ENCODE data around the gene ARL13A.
"Not testable (repeated sequence)": the region's sequence is repeated elsewhere in the genome, so short reads cannot be mapped to it uniquely, and the experiment has no call there.

Gene ARL13A

DNA sequence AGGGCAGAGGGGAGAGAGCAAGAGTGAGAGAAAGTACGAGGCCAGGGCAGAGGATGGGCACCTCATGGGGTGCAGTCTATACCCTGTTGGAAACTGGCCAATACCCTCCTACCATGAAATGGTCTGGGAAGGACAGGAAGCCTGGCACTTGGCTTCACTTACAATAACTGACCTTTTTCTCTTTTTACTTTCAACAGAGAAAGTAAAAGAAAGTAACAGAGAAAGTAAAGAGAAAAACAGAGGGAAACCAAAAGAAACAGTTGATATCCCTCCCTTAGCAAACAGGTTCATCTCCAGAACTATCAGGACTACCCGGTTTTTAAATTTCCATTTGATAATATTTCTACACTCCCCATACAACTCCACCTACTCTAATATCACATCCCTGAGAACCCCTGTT lies 20.6 kb downstream of the ARL13A start:
- no peak for DNase-seq (ENCODE audit: low read depth)

DNA sequence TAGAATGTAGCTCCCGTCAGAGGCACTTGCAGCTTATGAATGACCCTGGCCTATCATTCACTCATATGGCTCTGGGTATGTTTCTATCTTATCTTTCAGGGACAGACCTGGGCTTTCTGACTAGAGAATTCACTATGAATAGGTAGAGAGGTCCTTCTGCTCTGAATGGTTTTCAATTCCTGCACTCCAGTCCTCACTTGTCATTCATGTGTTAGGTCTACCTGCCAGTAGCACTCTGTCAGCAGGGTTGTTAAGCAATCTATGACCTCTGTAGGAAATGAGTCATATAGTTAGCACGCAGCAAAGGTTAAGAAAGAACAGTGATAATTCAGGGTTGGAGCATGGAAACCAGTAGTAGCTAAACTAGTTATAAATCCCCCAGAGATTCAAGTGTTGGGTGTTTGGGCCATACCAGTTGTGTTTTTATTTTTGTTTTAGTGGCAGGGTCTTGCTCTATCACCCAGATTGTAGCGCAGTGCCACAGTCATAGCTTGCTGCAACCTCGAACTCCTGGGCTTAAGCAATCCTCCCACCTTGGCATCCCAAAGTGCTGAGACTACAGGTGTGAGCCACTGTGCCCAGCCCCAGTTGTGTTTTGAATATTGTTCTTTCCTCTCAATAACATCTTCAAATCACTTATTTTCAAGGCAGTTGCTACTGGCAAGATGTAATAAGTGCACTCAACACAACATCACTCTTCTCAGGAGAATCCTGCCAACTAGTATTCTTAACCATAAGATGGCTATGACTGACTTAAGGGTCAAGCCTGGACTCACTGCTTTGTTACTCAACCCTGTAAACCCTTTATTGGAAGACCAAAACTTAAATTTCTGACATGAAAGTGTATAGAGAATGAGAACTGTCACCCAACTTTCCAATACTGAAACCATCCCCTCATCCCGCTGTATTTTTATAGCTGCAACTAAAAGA lies 25.1 kb downstream of the ARL13A start:
- no peak for DNase-seq (ENCODE audit: low read depth)

DNA sequence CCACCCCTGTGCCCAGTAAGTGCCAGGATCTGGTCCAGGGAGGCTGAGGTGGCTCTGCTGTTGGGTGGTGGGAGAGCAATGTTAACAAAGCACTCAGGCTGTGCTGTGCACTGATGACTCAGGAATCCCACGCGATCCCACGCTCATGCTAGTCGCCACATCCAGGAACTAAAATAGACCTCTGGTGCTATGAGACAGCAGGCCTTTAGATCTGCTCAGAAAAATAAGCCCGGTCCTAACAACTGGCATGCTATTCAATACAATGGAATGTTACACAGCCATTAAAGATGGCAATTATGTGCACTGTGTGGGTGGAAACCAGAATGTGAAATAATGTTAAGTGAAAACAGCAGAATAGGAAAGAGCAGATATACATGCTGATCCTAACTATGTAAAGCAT lies 26.0 kb downstream of the ARL13A start:
- no peak for DNase-seq (ENCODE audit: low read depth)

DNA sequence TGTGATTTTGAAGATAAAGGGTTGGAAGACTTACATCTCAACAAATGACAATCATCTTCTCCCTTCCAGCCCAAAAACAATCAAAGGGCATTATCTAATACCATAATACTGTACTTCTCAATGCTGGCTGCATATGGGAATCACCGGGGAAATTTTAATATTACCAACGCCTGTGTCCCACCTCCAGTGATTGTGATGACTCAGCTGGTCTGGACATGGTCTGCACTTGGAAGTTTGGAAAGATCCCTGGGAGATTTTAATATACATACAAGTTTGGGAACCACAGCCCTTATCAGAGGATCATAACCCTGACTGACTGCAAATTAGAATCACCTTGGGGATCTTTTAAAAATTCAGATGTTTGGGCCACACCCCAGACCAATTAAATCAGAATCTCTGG lies 29.9 kb downstream of the ARL13A start:
- no peak for DNase-seq (ENCODE audit: low read depth)

DNA sequence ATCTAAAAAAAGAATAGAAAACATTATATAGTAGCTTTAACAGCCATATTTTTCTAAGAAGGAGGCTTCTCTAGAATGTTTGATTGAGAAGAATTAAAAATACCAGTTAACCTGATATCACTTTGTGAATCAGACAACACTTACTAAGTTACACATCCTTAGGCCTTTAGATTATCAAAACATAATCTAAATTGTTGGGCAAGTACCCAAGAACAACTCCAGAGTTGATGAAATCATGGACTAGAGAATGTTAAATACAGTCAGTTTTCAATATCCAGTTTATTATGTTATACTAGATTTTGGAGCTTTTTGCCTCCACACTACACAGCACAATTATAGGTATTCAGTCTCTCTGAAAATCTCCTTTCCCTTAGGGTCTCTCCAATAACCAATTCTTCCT lies 39.6 kb downstream of the ARL13A start:
- DNase-seq (ENCODE audit: low read depth): no peak

DNA sequence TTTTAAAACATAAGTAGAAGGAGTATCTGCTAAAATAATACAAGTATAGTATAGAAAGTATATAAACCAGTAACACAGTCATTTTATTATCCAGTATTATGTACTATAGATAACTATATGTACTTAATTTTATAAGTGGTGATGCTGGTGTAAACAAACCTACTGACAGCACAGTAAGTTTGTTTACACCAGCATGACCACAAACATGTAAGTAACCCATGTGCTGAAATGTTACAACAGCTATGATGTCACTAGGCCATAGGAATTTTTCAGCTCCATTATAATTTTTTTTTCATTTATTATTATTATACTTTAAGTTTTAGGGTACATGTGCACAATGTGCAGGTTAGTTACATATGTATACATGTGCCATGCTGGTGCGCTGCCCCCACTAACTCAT lies 42.5 kb downstream of the ARL13A start:
- DNase-seq (ENCODE audit: low read depth): not testable (repeated sequence)

DNA sequence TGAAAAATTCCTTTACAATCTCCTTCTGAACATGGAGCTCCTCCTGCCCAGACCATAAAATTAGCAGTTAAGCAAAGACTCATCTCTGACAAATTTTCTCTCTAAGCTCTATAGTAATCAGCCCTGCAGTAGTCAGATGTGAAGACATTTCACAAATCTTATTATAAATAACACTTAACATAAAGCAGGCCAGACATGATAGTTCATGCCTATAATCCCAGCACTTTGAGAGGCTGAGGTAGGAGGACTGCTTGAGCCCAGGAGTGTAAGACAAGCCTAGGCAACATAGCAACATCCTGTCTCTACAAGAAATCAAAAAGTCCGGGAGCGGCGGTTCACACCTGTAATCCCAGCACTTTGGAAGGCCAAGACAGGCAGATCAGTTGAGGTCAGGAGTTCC lies 52.5 kb downstream of the ARL13A start:
- no peak for DNase-seq (ENCODE audit: low read depth)

DNA sequence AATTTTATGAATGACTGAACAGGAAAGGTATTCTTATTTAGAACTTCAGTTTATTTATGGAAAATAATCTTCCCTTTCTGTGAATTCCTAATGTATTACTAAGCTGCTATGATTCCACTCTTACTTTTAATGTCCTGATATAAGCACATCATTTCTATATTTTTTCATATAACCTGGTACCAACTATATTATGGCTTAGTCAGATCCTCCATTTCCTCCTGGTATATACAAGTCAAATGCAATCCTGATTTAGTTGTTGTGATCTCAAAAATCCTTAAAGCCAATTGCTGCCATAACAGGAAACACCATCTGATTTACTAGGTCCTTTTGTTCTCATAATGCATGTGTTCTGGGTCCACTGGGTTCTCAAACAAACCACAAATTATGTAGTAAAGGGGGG lies 55.6 kb downstream of the ARL13A start:
- no peak for DNase-seq (ENCODE audit: low read depth)

DNA sequence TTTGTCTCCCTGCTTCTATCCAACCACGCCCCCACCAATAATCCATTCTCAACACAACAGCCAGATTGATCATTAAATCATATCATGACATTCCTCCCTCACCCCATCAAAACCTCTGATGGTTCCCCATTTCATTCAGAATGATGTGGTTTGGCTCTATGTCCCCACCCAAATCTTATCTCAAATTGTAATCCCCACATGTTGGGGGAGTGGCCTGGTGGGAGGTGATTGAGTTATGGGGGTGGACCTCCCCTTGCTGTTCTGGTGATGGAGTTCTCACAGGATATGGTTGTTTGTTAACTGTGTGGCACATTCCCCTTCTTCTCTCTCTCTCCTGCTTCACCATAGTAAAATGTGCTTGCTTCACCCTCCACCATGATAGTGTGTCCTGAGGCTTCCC lies 59.1 kb downstream of the ARL13A start:
- DNase-seq (ENCODE audit: low read depth): no peak

DNA sequence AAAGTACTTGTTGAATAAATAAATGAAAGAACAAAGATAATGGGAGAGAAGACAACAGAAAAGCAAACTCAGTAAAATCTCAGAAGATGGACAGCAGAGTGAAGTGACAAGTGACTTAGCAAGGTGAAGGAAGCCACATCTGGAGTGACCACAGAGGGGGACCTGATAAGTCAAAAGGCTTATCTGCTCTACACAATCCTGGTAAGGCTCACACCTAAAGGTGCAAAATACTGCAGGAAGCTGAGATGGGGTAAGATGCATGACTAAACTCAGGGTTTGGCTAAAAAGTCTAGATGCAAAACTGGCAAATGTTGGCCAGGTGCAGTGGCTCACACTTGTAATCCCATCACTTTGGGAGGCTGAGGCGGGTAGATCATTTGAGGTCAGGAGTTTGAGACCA lies 60.2 kb downstream of the ARL13A start:
- DNase-seq (ENCODE audit: low read depth): no peak

DNA sequence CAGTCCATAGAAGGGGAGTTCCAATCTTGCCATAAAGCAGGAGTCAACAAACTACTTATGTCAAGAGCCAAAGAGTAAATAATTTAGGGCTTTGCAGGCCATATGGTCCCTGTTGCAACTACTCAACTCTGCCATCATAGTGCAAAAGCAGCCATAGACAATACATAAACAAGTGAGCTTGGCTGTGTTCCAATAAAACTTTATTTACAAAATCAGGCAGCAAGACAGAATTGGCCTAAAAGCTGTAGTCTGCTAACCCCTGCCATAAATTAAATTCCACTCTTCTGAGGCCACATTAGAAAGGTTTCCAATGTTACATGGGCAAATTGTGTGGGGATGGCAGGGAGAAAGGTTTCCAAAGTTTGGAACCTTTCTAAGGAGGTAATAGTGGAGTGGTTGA lies 67.7 kb downstream of the ARL13A start:
- no peak for DNase-seq (ENCODE audit: low read depth)

DNA sequence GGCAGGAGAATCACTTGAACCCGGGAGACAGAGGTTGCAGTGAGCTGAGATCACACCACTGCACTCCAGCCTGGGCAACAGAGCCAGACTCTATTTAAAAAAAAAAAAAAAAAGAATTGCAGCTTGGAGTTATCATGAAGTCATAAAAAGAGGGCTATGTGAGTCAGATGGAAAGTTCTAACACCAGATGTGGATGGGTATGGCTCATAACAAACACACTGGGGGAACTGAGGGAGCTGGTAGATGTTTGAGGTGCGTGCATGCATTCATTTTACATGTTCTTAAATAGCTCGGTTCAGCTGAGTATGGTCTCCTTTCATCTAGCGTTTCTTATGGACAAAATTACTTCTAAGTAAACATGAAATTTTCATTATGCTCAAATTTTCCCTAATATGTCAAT lies 70.7 kb downstream of the ARL13A start:
- no peak for DNase-seq (ENCODE audit: low read depth)

Measured in activated T-helper 9 cell treated with anti-CD3 and anti-CD28 coated beads, Interleukin-2, amount 50 U/mL, for 16 hours (primary cell).